Activated naive CD4-positive, alpha-beta T cell treated with anti-CD3 and anti-CD28 coated beads, Interleukin-2, amount 50 U/mL, for 72 hours (primary cell): ENCODE measurements around the gene EDRF1. TPM values are rescaled to one million over a fixed set of nuclear protein-coding genes. Genes with fewer than 3 reads are reported as not detected.

ENCODE experiments used
- ATAC-seq, 2 donors: fragments of 150-1000 bp; cut with Tn5 transposase; 2 replicates each; pipeline ENCODE4 v1.10.0; 2021; ENCODE audit warnings: mild to moderate bottlenecking in 2 of 2, moderate library complexity in 2 of 2
- DNase-seq, 2 donors: peaks; one replicate each; pipeline ENCODE4 v3.0.0; 2021 to 2022; ENCODE audit warnings: low spot score in 2 of 2
- H3K27ac Mint-ChIP-seq, 2 donors: one replicate each; pipeline ENCODE4 v1.8.0; 2022; ENCODE audit warnings: mild to moderate bottlenecking in 2 of 2, mixed read lengths in 2 of 2
- H3K36me3 Mint-ChIP-seq, 2 donors: one replicate each; pipeline ENCODE4 v1.8.0; 2022; ENCODE audit warnings: mixed read lengths in 2 of 2
- H3K9me3 Mint-ChIP-seq, 2 donors: one replicate each; pipeline ENCODE4 v1.8.0; 2022; ENCODE audit warnings: mixed read lengths in 2 of 2
- total RNA-seq, 2 donors: library from RNA; stranded (reverse); gene quantifications; one replicate each; pipeline ENCODE4 v1.2.3, GENCODE V29; 2022

Gene EDRF1
- total RNA-seq, 2 donors from 2014 or later, result 33.9 to 34.4 TPM

GRCh38 chr10:125795637-125796190 lies 76.2 kb downstream of the EDRF1 start:
- no peak for DNase-seq
- Mint-ChIP-seq H3K9me3 (no peaks in the 10 kb centered on the region), H3K27ac (peak overlapping the region in 1 of 2 donors; percentile 44), H3K36me3 (peaks cover 0 to 5% of the 10 kb centered on the region in 2 donors)
- no peak for ATAC-seq

DNA sequence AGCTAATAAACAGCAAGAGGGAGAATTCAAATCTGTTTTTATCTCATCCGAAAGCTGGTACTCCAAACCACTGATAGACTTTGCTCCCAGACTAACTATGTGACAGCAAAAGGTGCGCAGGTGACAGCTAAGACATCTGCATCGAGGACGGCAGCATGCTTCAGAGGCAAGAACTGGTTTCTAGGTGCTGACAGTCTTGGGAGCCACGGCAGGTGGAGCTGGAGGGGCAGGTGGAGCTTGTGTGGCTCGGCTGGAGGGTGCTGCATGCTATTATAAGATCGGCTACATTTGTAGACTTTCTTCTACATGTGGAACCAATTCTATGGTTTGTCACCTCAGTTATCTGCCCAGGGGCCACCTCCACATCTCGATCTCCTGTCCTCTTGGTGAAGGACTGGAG lies 77.9 kb downstream of the EDRF1 start:
- ATAC-seq (no peak), DNase-seq (no peak)
- H3K9me3 Mint-ChIP-seq, result no peaks in the 10 kb centered on the region
- peak overlapping the region in 1 of 2 donors; percentile 72 for H3K27ac Mint-ChIP-seq
- H3K36me3 Mint-ChIP-seq, result peaks cover 0 to 5% of the 10 kb centered on the region in 2 donors

DNA sequence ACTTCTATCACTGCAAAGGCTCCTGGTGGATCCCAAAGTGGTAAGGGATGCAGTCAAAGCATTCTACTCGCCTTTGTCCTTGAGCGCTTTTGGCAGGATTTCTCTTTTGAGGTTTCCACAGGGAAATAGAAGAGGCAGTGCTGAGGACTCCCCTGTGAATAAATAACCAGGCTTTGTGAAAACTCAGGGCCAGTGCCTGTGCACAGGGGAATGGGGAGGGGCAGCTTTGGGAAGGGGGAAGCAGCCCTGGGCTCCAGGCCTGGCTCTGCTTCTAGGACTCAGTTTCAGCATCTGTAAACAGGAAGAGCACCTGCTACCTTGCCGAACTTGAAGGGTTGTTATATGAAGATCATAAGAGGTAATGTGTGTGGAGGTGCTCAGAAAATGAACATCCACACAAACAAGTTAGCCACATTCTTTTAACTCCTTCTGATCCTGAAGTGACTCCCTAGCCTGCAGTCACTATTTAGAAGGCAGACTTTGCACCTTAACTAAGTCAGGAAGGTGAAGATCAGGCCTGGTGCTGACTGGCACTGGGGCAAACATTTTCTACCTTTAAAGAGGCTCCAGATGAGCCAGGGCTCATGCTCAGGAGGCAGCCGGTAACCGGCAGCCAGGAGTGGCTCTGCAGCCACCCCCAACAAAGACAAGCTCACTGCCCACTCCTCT lies 78.6 kb downstream of the EDRF1 start:
- H3K9me3 Mint-ChIP-seq, result no peaks in the 10 kb centered on the region
- DNase-seq (no peak), ATAC-seq (no peak)
- no peak overlapping the region for H3K27ac Mint-ChIP-seq
- H3K36me3 Mint-ChIP-seq, result peaks cover 0 to 5% of the 10 kb centered on the region in 2 donors

GRCh38 chr10:125799451-125800182 lies 80.1 kb downstream of the EDRF1 start:
- no peak for DNase-seq
- no peaks in the 10 kb centered on the region for H3K36me3 Mint-ChIP-seq
- no peak for ATAC-seq
- peak overlapping the region in 1 of 2 donors; percentile 88 for H3K27ac Mint-ChIP-seq
- no peaks in the 10 kb centered on the region for H3K9me3 Mint-ChIP-seq

- Mint-ChIP-seq H3K9me3 (no peaks in the 10 kb centered on the region), H3K27ac (no peak overlapping the region), H3K36me3 (peaks cover 0 to 4% of the 10 kb centered on the region in 2 donors)
- DNase-seq, result no peak
- ATAC-seq, result no peak
Measured at GRCh38 chr10:125801574-125801973, 82.1 kb downstream of the EDRF1 start.

DNA sequence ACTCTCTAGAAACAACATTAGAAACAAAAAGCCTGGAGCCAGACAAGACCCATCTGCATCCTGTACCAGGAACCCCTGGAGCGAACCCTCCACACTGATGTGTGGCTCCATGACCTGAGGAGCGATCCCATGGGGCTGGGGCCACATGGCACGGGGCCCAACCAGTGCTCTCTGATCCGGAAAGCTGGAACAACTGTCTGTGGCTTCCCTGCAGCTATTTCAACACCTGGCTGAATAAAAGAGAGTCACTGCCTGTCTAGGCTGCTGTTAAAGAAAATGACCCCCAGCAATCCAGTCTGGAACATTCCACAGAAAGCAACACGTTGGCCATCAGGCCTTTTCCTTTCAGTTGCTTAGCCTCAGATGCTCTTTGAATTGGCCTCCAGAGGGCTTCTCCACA lies 82.6 kb downstream of the EDRF1 start:
- H3K36me3 Mint-ChIP-seq, result peaks cover 0 to 9% of the 10 kb centered on the region in 2 donors
- no peak overlapping the region for H3K27ac Mint-ChIP-seq
- H3K9me3 Mint-ChIP-seq, result no peaks in the 10 kb centered on the region
- ATAC-seq, result no peak
- DNase-seq, result no peak

DNA sequence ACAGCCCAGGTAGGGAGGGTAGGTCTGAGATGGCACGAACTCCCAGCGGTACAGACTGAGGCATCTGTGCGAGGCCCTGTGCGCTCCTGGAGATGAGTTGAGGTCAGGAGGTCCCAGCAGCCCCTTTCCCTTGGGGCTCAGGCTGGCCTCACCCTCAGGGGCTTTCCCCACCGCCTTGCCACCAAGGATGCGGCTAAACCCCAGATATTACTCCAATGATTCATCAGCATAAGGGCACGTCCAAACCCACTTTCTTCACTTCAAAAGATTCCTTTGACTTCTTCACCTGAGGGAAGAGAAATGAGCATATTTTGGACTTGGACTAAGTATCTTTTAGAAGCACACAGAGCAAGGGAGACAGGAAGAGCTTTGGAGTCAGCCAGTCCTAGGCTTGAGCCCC lies 83.2 kb downstream of the EDRF1 start:
- Mint-ChIP-seq H3K36me3 (peaks cover 0 to 15% of the 10 kb centered on the region in 2 donors), H3K9me3 (no peaks in the 10 kb centered on the region), H3K27ac (peak overlapping the region in 1 of 2 donors; percentile 7)
- DNase-seq, result no peak
- no peak for ATAC-seq

GRCh38 chr10:125808047-125808446 lies 88.5 kb downstream of the EDRF1 start:
- ATAC-seq (no peak), DNase-seq (no peak)
- no peaks in the 10 kb centered on the region for H3K9me3 Mint-ChIP-seq
- H3K36me3 Mint-ChIP-seq, result peaks cover 11 to 16% of the 10 kb centered on the region in 2 donors
- no peak overlapping the region for H3K27ac Mint-ChIP-seq

- no peak for DNase-seq
- no peak for ATAC-seq
- Mint-ChIP-seq H3K36me3 (peaks cover 18 to 24% of the 10 kb centered on the region in 2 donors), H3K27ac (no peak overlapping the region), H3K9me3 (no peaks in the 10 kb centered on the region)
Measured at GRCh38 chr10:125811251-125811650, 91.7 kb downstream of the EDRF1 start.

GRCh38 chr10:125812128-125812750 lies 92.7 kb downstream of the EDRF1 start:
- no peak for ATAC-seq
- Mint-ChIP-seq H3K36me3 (peaks cover 16 to 18% of the 10 kb centered on the region in 2 donors), H3K9me3 (no peaks in the 10 kb centered on the region), H3K27ac (no peak overlapping the region)
- DNase-seq, result no peak

Other genes with a start within 250 kb of the EDRF1 start
- gene TEX36, start 36.5 kb upstream of the EDRF1 start, total RNA-seq, result not detected
- gene MMP21, start 56.1 kb downstream of the EDRF1 start, total RNA-seq, result not detected
- 10 to 100 TPM; 10.2 to 40.5 TPM for gene UROS, start 103.5 kb downstream of the EDRF1 start, total RNA-seq
- 10 to 100 TPM; 88.2 to 96.5 TPM for gene BCCIP, start 103.8 kb downstream of the EDRF1 start, total RNA-seq
- 10 to 100 TPM; 10.7 to 39.2 TPM for gene DHX32, start 161.6 kb downstream of the EDRF1 start, total RNA-seq
- gene FANK1, start 176.9 kb downstream of the EDRF1 start, total RNA-seq, result 1 to 10 TPM in 1 of 2 donors, not detected in 1; 1.7 TPM